ENCODE measurements around the gene BTN3A1. TPM values are rescaled to one million over a fixed set of nuclear protein-coding genes. Genes with fewer than 3 reads are reported as not detected.
"Not testable (repeated sequence)": the region's sequence is repeated elsewhere in the genome, so short reads cannot be mapped to it uniquely, and the experiment has no call there.

Gene BTN3A1
- total RNA-seq (2014; rRNA removed; shearing (Covaris generic)), result 3.1 and 4.5 TPM in 2 replicates

GRCh38 chr6:26401987-26402658 lies at the start of gene BTN3A1:
BTN3A1 (plus strand) TSS chr6:26402275; CDS start chr6:26405564, 3,289 bp downstream.
- peak; percentile 86 for DNase-seq (ENCODE audit: low spot score)

GRCh38 chr6:26352315-26352714 lies 49.8 kb upstream of the BTN3A1 start:
- no peak for DNase-seq (ENCODE audit: low spot score)

GRCh38 chr6:26354162-26354561 lies 47.9 kb upstream of the BTN3A1 start:
- no peak for DNase-seq (ENCODE audit: low spot score)

- DNase-seq (ENCODE audit: low spot score), result no peak
Measured at GRCh38 chr6:26355366-26355765, 46.7 kb upstream of the BTN3A1 start.

GRCh38 chr6:26357543-26357942 lies 44.5 kb upstream of the BTN3A1 start:
- DNase-seq (ENCODE audit: low spot score), result not testable (repeated sequence)

- DNase-seq (ENCODE audit: low spot score), result no peak
Measured at GRCh38 chr6:26358511-26358981, 43.5 kb upstream of the BTN3A1 start.

GRCh38 chr6:26359765-26360164 lies 42.3 kb upstream of the BTN3A1 start:
- DNase-seq (ENCODE audit: low spot score), result no peak

GRCh38 chr6:26360451-26361416 lies 41.3 kb upstream of the BTN3A1 start:
- DNase-seq (ENCODE audit: low spot score), result no peak

GRCh38 chr6:26361544-26361943 lies 40.5 kb upstream of the BTN3A1 start:
- no peak for DNase-seq (ENCODE audit: low spot score)

GRCh38 chr6:26362093-26362835 lies 39.8 kb upstream of the BTN3A1 start:
- no peak for DNase-seq (ENCODE audit: low spot score)

GRCh38 chr6:26362836-26363220 lies 39.2 kb upstream of the BTN3A1 start:
- no peak for DNase-seq (ENCODE audit: low spot score)

GRCh38 chr6:26363882-26364701 lies 38.0 kb upstream of the BTN3A1 start:
- peak; percentile 16 for DNase-seq (ENCODE audit: low spot score)

- no peak for DNase-seq (ENCODE audit: low spot score)
Measured at GRCh38 chr6:26365633-26365995, 36.5 kb upstream of the BTN3A1 start.

GRCh38 chr6:26366504-26366903 lies 35.6 kb upstream of the BTN3A1 start:
- DNase-seq (ENCODE audit: low spot score), result no peak

- DNase-seq (ENCODE audit: low spot score), result no peak
Measured at GRCh38 chr6:26367114-26367513, 35.0 kb upstream of the BTN3A1 start.

- DNase-seq (ENCODE audit: low spot score), result not testable (repeated sequence)
Measured at GRCh38 chr6:26371813-26372212, 30.3 kb upstream of the BTN3A1 start.

GRCh38 chr6:26372308-26373144 lies 29.5 kb upstream of the BTN3A1 start:
- DNase-seq (ENCODE audit: low spot score), result no peak

GRCh38 chr6:26375270-26375669 lies 26.8 kb upstream of the BTN3A1 start:
- DNase-seq (ENCODE audit: low spot score), result no peak

- no peak for DNase-seq (ENCODE audit: low spot score)
Measured at GRCh38 chr6:26377719-26378118, 24.4 kb upstream of the BTN3A1 start.

GRCh38 chr6:26378143-26378542 lies 23.9 kb upstream of the BTN3A1 start:
- DNase-seq (ENCODE audit: low spot score), result not testable (repeated sequence)
